GM10266 (cell line): Measurements from ENCODE around the gene EML6.

Source experiments
- DNase-seq: peaks from one replicate; pipeline ENCODE4 v3.0.0; 2012; ENCODE audit errors: extremely low spot score
- TF ChIP-seq, protein P1 (sequence below): IDR thresholded peaks from 2 replicates; pipeline ENCODE4 v1.5.1; 2012; ENCODE audit warnings: mild to moderate bottlenecking, low read depth; ENCODE audit not compliant: control insufficient read depth, insufficient read depth; ENCODE audit errors: missing control alignments

Gene EML6

DNA sequence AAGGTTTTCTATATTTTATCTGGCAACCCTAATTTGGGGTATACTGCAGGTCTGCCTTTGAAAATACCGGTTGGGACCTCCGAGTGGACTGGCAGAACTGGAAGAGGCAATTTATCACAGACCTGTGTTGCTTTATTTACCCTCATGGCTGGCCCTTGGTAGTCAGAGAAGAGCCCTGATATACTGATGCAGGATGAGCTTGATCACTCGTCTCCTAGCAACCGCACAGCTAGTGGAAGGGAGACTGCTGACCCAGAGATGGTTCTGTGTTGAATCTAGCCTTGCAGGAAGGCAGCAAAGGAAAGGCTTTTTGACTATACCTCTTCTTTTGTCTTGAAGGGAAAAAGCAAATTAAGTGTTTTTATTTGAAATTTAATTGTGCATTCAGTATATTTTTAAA, 154.7 kb downstream of the EML6 start:
- TF ChIP-seq, protein P1, sequence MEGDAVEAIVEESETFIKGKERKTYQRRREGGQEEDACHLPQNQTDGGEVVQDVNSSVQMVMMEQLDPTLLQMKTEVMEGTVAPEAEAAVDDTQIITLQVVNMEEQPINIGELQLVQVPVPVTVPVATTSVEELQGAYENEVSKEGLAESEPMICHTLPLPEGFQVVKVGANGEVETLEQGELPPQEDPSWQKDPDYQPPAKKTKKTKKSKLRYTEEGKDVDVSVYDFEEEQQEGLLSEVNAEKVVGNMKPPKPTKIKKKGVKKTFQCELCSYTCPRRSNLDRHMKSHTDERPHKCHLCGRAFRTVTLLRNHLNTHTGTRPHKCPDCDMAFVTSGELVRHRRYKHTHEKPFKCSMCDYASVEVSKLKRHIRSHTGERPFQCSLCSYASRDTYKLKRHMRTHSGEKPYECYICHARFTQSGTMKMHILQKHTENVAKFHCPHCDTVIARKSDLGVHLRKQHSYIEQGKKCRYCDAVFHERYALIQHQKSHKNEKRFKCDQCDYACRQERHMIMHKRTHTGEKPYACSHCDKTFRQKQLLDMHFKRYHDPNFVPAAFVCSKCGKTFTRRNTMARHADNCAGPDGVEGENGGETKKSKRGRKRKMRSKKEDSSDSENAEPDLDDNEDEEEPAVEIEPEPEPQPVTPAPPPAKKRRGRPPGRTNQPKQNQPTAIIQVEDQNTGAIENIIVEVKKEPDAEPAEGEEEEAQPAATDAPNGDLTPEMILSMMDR: no peak
- DNase-seq: no peak

DNA sequence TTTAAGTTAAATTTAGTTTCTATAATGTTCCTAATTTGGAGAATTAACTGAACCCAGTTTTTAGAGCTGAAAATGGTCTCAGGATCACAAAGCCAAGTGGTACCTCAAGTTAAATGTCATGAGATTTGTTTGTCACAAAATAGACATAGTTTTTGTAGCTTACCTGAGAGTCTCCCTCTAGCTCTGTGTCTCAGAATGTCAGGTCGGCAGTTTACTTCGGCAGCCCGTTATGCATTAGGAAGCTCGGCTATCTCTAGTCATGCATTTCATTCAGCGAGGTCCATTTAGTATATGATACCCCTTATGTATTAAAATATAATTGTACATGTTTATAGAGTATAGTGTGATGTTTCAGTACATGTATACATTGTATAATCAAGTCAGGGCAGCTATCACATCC, 155.6 kb downstream of the EML6 start:
- no peak for DNase-seq
- TF ChIP-seq, protein P1: no peak

DNA sequence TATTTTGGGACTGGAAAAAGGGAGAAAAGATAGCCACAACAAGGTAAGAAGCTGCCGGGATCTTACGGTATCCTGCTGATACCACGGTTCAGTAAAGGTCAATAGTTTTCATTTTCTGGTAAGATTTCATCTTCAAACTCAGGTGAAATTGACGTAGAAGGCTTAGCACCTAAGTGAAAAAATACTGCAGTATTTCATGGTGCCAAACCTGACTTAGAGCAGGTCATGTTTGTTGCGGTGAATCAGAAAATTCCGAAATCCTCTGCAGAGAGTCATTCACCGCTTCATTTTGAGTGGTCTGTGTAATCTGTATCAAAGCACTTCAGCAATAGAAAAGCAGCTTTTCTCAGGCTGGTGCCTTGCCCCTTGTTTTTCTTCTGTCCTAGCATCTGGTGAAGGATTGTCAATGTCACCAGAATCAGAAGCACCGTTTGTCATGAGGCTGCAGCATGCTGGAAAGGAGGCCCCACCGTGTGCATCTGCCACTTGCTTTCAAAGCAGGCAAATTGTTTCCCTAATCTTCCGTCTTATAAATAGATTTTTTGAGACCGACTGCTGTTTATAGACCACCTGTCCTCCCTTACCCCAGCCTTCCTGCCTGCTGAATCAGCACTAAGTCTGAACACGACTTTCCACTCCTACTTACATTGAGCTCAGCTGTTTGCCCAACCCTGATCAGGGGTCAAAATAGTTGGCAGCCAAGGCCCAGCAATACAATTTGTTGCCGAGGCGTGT, 156.3 kb downstream of the EML6 start:
- TF ChIP-seq, protein P1: no peak

DNA sequence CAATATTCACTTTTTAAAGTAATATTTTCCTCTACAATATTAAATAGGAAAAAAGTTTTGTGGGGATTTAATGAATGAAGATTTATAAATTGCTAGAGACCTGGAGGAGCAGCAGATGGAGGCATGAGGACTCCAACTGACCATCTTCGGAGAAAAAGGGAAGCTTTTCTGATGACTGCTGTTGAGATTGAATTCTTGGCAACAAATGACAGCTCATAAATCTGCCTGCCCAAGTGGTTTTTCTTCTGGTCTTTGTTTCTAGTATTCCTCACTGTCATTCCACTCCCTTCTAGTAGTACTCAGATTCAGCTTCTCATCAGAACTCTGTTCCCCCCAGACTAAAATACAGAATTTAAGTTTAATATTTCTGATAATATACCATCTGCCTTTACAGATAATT, 157.0 kb downstream of the EML6 start:
- TF ChIP-seq, protein P1: no peak
- no peak for DNase-seq

More for the DNA sequence above, 156.3 kb downstream of the EML6 start:
- DNase-seq: no peak

DNA sequence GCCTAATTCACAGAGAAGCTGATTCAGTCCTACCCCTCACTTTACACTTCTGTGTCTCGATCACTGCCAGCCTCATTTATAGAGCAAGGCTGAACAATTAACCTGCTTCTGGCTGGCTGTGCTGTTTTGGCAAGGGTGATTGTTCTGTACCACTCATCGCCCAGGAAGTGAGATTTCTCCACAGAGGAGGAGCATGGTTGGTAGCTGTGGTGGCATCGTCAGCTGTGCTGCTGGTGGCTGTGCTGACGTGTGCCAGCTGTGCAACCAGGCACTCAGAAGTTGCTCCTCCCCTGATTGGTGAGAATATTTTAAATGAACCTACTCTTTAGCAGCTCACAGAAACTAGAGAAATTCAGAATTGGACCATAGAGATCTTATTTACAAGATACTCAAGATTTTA, 158.3 kb downstream of the EML6 start:
- TF ChIP-seq, protein P1: no peak
- DNase-seq: no peak

DNA sequence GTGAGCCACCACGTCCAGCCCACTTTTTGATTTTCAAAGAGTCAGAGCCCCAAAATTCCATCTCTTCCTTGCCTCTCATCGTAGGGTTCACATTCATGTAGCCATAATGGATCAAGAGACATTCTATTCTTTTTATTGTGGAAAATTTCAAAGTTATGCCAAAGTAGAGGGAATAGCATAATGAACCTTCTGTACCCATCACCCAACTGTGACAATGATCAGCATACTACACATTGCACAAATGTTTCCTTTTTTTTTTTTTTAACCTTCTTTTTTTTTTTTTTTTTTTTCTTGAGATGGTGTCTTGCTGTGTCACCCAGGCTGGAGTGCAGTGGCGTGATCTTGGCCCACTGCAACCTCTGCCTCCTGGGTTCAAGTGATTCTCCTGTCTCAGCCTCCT, 162.4 kb downstream of the EML6 start:
- no peak for DNase-seq
- TF ChIP-seq, protein P1: no peak

DNA sequence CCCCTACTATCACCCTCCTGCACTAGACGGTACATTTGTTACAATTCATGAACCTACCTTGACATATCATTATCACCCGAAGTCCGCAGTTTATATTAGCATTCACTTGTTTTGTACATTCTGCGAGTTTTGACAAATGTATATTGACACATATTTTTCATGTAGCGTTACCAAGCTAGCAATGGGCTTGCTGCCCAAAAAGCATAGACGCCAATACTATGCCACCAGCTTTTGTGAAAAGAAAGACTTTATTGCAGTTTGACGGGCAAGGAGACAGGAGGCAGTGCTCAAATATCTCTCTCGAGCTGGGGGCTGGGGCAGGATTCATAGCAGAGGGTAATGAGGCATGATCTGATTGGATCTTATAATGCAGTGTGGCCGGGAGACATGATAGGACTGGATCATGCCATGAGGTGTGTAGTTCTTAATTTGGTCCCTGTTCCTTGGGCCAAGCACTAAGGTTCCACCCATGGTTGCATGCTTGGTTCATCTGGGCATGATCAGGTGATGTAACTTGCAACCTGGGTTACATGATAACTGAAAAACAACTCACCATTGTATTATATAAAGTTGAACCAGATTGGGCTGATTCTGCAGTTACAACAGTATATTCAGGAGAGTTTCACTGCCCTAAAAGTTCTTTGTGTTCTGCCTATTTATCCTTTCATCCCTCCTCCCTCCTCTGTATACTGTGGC, 164.5 kb downstream of the EML6 start:
- DNase-seq: no peak
- TF ChIP-seq, protein P1: no peak
